ENCODE data around the gene FNBP1. TPM values are rescaled to one million over a fixed set of nuclear protein-coding genes. Genes with fewer than 3 reads are reported as not detected.

Gene FNBP1
- polyA plus RNA-seq, 2 of the 4 experiments (the other 2 are of a cell fraction), result 10.6 to 15.6 TPM

- POLR2A ChIA-PET, result no interaction called here
Measured at GRCh38 chr9:130089141-130089540, 46.2 kb upstream of the FNBP1 start.

GRCh38 chr9:130088051-130088450 lies 45.1 kb upstream of the FNBP1 start:
- WGBS (ENCODE audit: missing lambda C conversion rate), result 95% methylated on average over 6 of the region's 6 CpGs
- no peak for ATAC-seq
- TF ChIP-seq CBX2 (IDR thresholded peaks at IDR 0.05; ENCODE audit: borderline replicate concordance, low read depth) (no peak), POLR2AphosphoS2 (conservative IDR thresholded peaks at IDR 0.05; ENCODE audit: low read length) (no peak), CEBPB (IDR thresholded peaks at IDR 0.05) (no peak), RCOR1 (IDR thresholded peaks at IDR 0.05; ENCODE audit: low read depth, low read length) (no peak), MAX (IDR thresholded peaks at IDR 0.05) (no peak), ATOH8 (CRISPR knock-in tag; IDR thresholded peaks at IDR 0.05; ENCODE audit: low read depth) (no peak), TP53 (CRISPR knock-in tag; IDR thresholded peaks at IDR 0.05) (no peak), FOXS1 (CRISPR knock-in tag; IDR thresholded peaks at IDR 0.05) (no peak), JUN (IDR thresholded peaks at IDR 0.05) (no peak), BHLHE40 (IDR thresholded peaks at IDR 0.05; ENCODE audit: low read depth, low read length) (no peak), PBX3 (IDR thresholded peaks at IDR 0.05) (no peak)
- H3K4me3 ChIP-seq, result no peak overlapping the region
- CTCF ChIA-PET, result interaction anchor here (0.9 to 2.4 kb wide), 5 partner anchors 9 to 203 kb away, joined by 3 to 11 read pairs (median 3); no protein-coding TSS in a partner anchor
- H3K4me2 ChIP-seq, result no peak overlapping the region
- POLR2A ChIA-PET, result interaction anchor here (0.7 kb wide), 1 partner anchor 311 kb away, joined by 5 read pairs; no protein-coding TSS in a partner anchor
- H3K4me1 ChIP-seq, result no peaks in the 10 kb centered on the region
- no peaks in the 10 kb centered on the region for H3K9me3 ChIP-seq
- no peak for FAIRE-seq
- H3K27ac ChIP-seq, result no peak overlapping the region
- DNase-seq (ENCODE audit: low read depth in 1 of 2, low spot score in 1 of 2), result no peak

More at GRCh38 chr9:130089141-130089540, 46.2 kb upstream of the FNBP1 start:
- no peak overlapping the region for H3K4me3 ChIP-seq
- no peaks in the 10 kb centered on the region for H3K9me3 ChIP-seq
- no peaks in the 10 kb centered on the region for H3K4me1 ChIP-seq
- no peak for TF ChIP-seq MYC (IDR thresholded peaks at IDR 0.05; ENCODE audit: borderline replicate concordance, low read length)
- TF ChIP-seq TFCP2L1 (CRISPR knock-in tag; IDR thresholded peaks at IDR 0.05), result no peak
- TF ChIP-seq NR3C1 (IDR thresholded peaks at IDR 0.05), result no peak
- TF ChIP-seq E2F6 (IDR thresholded peaks at IDR 0.05; ENCODE audit: borderline replicate concordance, low read depth), result no peak
- TF ChIP-seq REST (IDR thresholded peaks at IDR 0.05), result no peak
- no peak for TF ChIP-seq MAFK (IDR thresholded peaks at IDR 0.05; ENCODE audit: partially characterized antibody)
- TF ChIP-seq JUN (IDR thresholded peaks at IDR 0.05), result no peak
- no peak for TF ChIP-seq HMGXB4 (CRISPR knock-in tag; IDR thresholded peaks at IDR 0.05; ENCODE audit: borderline replicate concordance)
- no peak for TF ChIP-seq CBX8 (IDR thresholded peaks at IDR 0.05)
- no peak for TF ChIP-seq HOXB5 (CRISPR knock-in tag; IDR thresholded peaks at IDR 0.05)
- no peak for TF ChIP-seq EHF (CRISPR knock-in tag; IDR thresholded peaks at IDR 0.05)
- TF ChIP-seq CHD2 (IDR thresholded peaks at IDR 0.05; ENCODE audit: low read length, partially characterized antibody), result no peak
- FAIRE-seq, result no peak
- no peak for ATAC-seq
- no peak overlapping the region for H3K27ac ChIP-seq
- 93% methylated on average over 12 of the region's 12 CpGs for WGBS (ENCODE audit: missing lambda C conversion rate)
- DNase-seq (ENCODE audit: low read depth in 1 of 2, low spot score in 1 of 2), result no peak
- H3K4me2 ChIP-seq, result no peak overlapping the region
- CTCF ChIA-PET, result interaction anchor here (1.1 to 2.4 kb wide), 2 partner anchors 18 to 204 kb away, joined by 3 to 11 read pairs; no protein-coding TSS in a partner anchor
